MM.1S (cell line): ENCODE results near the gene ZNF609.
"Not testable (repeated sequence)": the region's sequence is repeated elsewhere in the genome, so short reads cannot be mapped to it uniquely, and the experiment has no call there.

Experiments used
- DNase-seq: peaks from one replicate; pipeline ENCODE4 v3.0.0-alpha.2; 2015
- H2AFZ ChIP-seq: fragments of 300-600 bp; sonication (generic); 2 replicates; pipeline ENCODE4 v1.6.0; 2016; ENCODE audit warnings: antibody characterized with exemption, low read length
- H3F3A ChIP-seq: fragments of 300-600 bp; sonication (generic); 2 replicates; pipeline ENCODE4 v1.6.1; 2016; ENCODE audit warnings: mild to moderate bottlenecking, antibody characterized with exemption, low read length, moderate library complexity, mixed read lengths; ENCODE audit not compliant: insufficient read depth
- H3K27ac ChIP-seq: fragments of 300-600 bp; sonication (generic); 2 replicates; pipeline ENCODE4 v1.5.1; 2016; ENCODE audit warnings: mild to moderate bottlenecking, low read length
- H3K27me3 ChIP-seq: fragments of 300-600 bp; sonication (generic); replicated peaks from 2 replicates; pipeline ENCODE4 v1.6.0; 2016; ENCODE audit warnings: low read length; ENCODE audit not compliant: insufficient read depth
- H3K36me3 ChIP-seq: fragments of 300-600 bp; sonication (generic); replicated peaks from 2 replicates; pipeline ENCODE4 v1.6.1; 2016; ENCODE audit warnings: mild to moderate bottlenecking, low read length, mixed read lengths; ENCODE audit not compliant: insufficient read depth
- H3K4me1 ChIP-seq: fragments of 300-600 bp; sonication (generic); 2 replicates; pipeline ENCODE4 v1.6.1; 2016; ENCODE audit warnings: low read length, mixed read lengths
- H3K4me2 ChIP-seq: fragments of 300-600 bp; sonication (generic); 2 replicates; pipeline ENCODE4 v1.6.0; 2016; ENCODE audit warnings: low read depth, low read length
- H3K4me3 ChIP-seq: fragments of 300-600 bp; sonication (generic); 2 replicates; pipeline ENCODE4 v1.5.1; 2016; ENCODE audit warnings: low read length, mixed read lengths
- H3K79me2 ChIP-seq: fragments of 300-600 bp; sonication (generic); 2 replicates; pipeline ENCODE4 v1.6.1; 2016; ENCODE audit warnings: mixed run types, low read length, mixed read lengths
- H3K9ac ChIP-seq: fragments of 300-600 bp; sonication (generic); 2 replicates; pipeline ENCODE4 v1.6.1; 2016; ENCODE audit warnings: low read length, mixed read lengths
- H3K9me2 ChIP-seq: fragments of 300-600 bp; sonication (generic); replicated peaks from 2 replicates; pipeline ENCODE4 v1.6.1; 2016; ENCODE audit warnings: mild to moderate bottlenecking, low read length, mixed read lengths; ENCODE audit not compliant: insufficient read depth
- H3K9me3 ChIP-seq: fragments of 300-600 bp; sonication (generic); replicated peaks from 2 replicates; pipeline ENCODE4 v1.6.1; 2016; ENCODE audit warnings: mild to moderate bottlenecking, low read length, mixed read lengths; ENCODE audit not compliant: insufficient read depth
- H4K20me1 ChIP-seq: fragments of 300-600 bp; sonication (generic); 2 replicates; pipeline ENCODE4 v1.6.1; 2016; ENCODE audit warnings: mild to moderate bottlenecking, low read length, moderate library complexity, mixed read lengths; ENCODE audit not compliant: insufficient read depth
- CTCF ChIP-seq: fragments of 300-600 bp; sonication (generic); IDR thresholded peaks from 2 replicates; pipeline ENCODE4 v1.5.1; 2016; ENCODE audit warnings: antibody characterized with exemption, low read length, mixed read lengths
- EZH2 ChIP-seq: fragments of 300-600 bp; sonication (generic); optimal IDR thresholded peaks from 2 replicates; pipeline ENCODE3; 2017; ENCODE audit warnings: low read depth, mild to moderate bottlenecking, antibody characterized with exemption, low read length, mixed read lengths
- EZH2phosphoT487 ChIP-seq: fragments of 300-600 bp; sonication (generic); IDR thresholded peaks from 2 replicates; pipeline ENCODE4 v1.6.1; 2018; ENCODE audit warnings: antibody characterized with exemption, low read length

ZNF609 gene

GRCh38 chr15:64599716-64600115 is 139.3 kb downstream of the ZNF609 start:
- Histone ChIP-seq H3K36me3 (no peaks in the 10 kb centered on the region), H2AFZ (no peak overlapping the region), H3K4me2 (no peak overlapping the region), H3F3A (peaks cover 15% of the 10 kb centered on the region), H3K9me2 (no peaks in the 10 kb centered on the region), H3K4me1 (0 out of 2 replicates have a peak, but pooled peaks cover 5% of the 10 kb centered on the region), H4K20me1 (0 out of 2 replicates have a peak, but pooled peaks cover 3% of the 10 kb centered on the region), H3K27ac (no peak overlapping the region), H3K9me3 (no peaks in the 10 kb centered on the region), H3K79me2 (peaks cover 40% of the 10 kb centered on the region), H3K9ac (no peak overlapping the region), H3K27me3 (no peaks in the 10 kb centered on the region), H3K4me3 (no peak overlapping the region)
- DNase-seq = no peak
- TF ChIP-seq CTCF (no peak), EZH2phosphoT487 (no peak), EZH2 (no peak)

GRCh38 chr15:64600794-64601193 is 140.4 kb downstream of the ZNF609 start:
- H3K79me2 ChIP-seq = peaks cover 44% of the 10 kb centered on the region
- peaks cover 15% of the 10 kb centered on the region for H3F3A ChIP-seq
- H3K27ac ChIP-seq = no peak overlapping the region
- 0 out of 2 replicates have a peak, but pooled peaks cover 3% of the 10 kb centered on the region for H4K20me1 ChIP-seq
- H2AFZ ChIP-seq = no peak overlapping the region
- H3K9ac ChIP-seq = no peak overlapping the region
- TF ChIP-seq EZH2phosphoT487 (no peak), EZH2 (no peak), CTCF (no peak)
- no peaks in the 10 kb centered on the region for H3K36me3 ChIP-seq
- 0 out of 2 replicates have a peak, but pooled peaks cover 5% of the 10 kb centered on the region for H3K4me1 ChIP-seq
- H3K4me2 ChIP-seq = no peak overlapping the region
- no peak for DNase-seq
- no peaks in the 10 kb centered on the region for H3K9me3 ChIP-seq
- no peaks in the 10 kb centered on the region for H3K9me2 ChIP-seq
- no peak overlapping the region for H3K4me3 ChIP-seq
- H3K27me3 ChIP-seq = no peaks in the 10 kb centered on the region

- H3K4me3 ChIP-seq = no peak overlapping the region
- H3K27ac ChIP-seq = no peak overlapping the region
- no peaks in the 10 kb centered on the region for H3K4me1 ChIP-seq
- H3K9me2 ChIP-seq = no peaks in the 10 kb centered on the region
- H3K79me2 ChIP-seq = peaks cover 25% of the 10 kb centered on the region
- TF ChIP-seq EZH2 (no peak), CTCF (no peak), EZH2phosphoT487 (no peak)
- 0 out of 2 replicates have a peak, but pooled peaks cover 3% of the 10 kb centered on the region for H4K20me1 ChIP-seq
- H3K4me2 ChIP-seq = no peak overlapping the region
- H3K9me3 ChIP-seq = no peaks in the 10 kb centered on the region
- DNase-seq = no peak
- no peak overlapping the region for H3K9ac ChIP-seq
- no peaks in the 10 kb centered on the region for H3K27me3 ChIP-seq
- H3F3A ChIP-seq = no peaks in the 10 kb centered on the region
- no peak overlapping the region for H2AFZ ChIP-seq
- H3K36me3 ChIP-seq = no peaks in the 10 kb centered on the region
Observed at GRCh38 chr15:64604319-64604718, 143.9 kb downstream of the ZNF609 start.

- not testable (repeated sequence) for H4K20me1 ChIP-seq, H3K4me3 ChIP-seq
- peaks cover 14% of the 10 kb centered on the region; the same call in 1 of the 2 replicates for H3K79me2 ChIP-seq
Observed at GRCh38 chr15:64607416-64607815, 147.0 kb downstream of the ZNF609 start.

More at GRCh38 chr15:64607416-64607815, 147.0 kb downstream of the ZNF609 start:
- H3K9ac ChIP-seq, H3K9me2 ChIP-seq, H3K36me3 ChIP-seq, DNase-seq, H3K4me1 ChIP-seq, H3K4me2 ChIP-seq, H3K27me3 ChIP-seq, H3K27ac ChIP-seq, H2AFZ ChIP-seq, H3F3A ChIP-seq, H3K9me3 ChIP-seq: not testable (repeated sequence)
